GM10248 (cell line): ENCODE results near the gene DNAH7.

Experiments
- CTCF ChIA-PET: fragments of 300-600 bp; sonication (Branson Sonifier 250); formaldehyde crosslinking; extraction: SDS; loops from one replicate; lab custom pipeline; 2021; ENCODE audit warnings: antibody characterized with exemption; lab: Yijun Ruan, JAX
- POLR2A ChIA-PET: fragments of 350-650 bp; sonication (Branson Sonifier 250); formaldehyde crosslinking; extraction: SDS; loops from one replicate; lab custom pipeline; 2020; ENCODE audit warnings: antibody characterized with exemption; lab: Yijun Ruan, JAX
- DNase-seq: peaks from one replicate; pipeline ENCODE4 v3.0.0; 2012; ENCODE audit errors: extremely low spot score
- TF ChIP-seq, protein P1 (sequence below): IDR thresholded peaks from 2 replicates; pipeline ENCODE4 v1.5.1; 2012; ENCODE audit warnings: mild to moderate bottlenecking, low read depth; ENCODE audit errors: extremely low read depth, missing control alignments, control extremely low read depth

DNAH7 gene

DNA sequence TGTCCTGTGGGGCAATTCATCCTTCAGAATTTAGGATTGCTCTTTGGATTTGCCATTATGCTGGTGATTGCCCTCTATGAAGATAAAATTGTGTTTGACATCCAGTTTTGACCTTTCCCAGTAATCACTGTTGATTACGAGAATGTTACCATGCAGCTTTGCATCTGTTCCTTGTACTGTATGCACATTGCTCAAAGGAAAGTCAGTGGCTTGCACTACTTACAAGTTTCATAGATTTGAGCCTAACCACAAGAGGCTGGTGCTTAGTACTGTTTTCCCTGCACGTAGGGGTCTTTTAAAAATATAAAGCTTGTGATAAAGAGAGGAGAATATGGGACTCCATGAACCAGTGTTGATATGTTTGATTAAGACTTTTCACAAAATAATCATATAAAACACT is 333.7 kb downstream of the DNAH7 start:
- no peak for DNase-seq
- ChIA-PET POLR2A (no interaction called here), CTCF (no interaction called here)
- TF ChIP-seq, protein P1, sequence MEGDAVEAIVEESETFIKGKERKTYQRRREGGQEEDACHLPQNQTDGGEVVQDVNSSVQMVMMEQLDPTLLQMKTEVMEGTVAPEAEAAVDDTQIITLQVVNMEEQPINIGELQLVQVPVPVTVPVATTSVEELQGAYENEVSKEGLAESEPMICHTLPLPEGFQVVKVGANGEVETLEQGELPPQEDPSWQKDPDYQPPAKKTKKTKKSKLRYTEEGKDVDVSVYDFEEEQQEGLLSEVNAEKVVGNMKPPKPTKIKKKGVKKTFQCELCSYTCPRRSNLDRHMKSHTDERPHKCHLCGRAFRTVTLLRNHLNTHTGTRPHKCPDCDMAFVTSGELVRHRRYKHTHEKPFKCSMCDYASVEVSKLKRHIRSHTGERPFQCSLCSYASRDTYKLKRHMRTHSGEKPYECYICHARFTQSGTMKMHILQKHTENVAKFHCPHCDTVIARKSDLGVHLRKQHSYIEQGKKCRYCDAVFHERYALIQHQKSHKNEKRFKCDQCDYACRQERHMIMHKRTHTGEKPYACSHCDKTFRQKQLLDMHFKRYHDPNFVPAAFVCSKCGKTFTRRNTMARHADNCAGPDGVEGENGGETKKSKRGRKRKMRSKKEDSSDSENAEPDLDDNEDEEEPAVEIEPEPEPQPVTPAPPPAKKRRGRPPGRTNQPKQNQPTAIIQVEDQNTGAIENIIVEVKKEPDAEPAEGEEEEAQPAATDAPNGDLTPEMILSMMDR, result no peak

DNA sequence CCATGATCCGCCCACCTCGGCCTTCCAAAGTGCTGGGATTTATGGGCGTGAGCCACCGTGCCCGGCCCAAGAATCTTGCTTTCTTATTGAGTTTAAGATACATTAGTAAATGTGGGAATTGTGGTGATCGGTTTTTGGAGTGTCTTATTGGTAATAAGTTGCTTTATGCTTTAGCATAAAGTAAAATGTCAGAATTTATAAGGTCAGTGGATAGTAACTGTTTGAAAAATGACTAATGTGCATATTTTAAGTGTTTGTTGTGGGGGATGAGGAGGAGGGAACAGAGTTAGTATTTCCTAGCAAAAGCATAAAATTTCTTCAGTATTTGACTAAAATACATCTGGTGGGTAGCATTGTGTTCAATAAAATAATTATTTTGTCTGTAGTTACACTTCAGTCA is 334.2 kb downstream of the DNAH7 start:
- TF ChIP-seq, protein P1, result no peak
- POLR2A ChIA-PET, result no interaction called here
- DNase-seq, result no peak
- CTCF ChIA-PET, result no interaction called here

DNA sequence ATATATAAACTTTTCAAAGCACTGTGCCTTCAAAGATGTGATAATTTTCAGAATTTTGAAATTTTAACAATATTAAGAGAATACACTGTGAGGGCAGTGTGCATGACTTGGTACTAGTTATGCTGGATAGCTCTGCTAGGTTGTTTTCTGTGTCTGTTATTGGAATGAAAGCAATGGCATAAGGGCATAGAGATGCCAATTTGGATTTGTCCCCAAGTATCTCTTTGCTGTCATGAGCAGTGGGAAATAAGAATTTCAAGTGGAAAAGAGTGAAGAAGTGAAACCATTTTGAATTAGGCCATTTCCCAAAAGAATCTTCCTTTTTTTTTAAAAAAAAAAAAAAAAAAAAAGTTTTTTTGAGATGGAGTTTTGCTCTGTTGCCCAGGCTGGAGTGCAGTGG is 334.8 kb downstream of the DNAH7 start:
- POLR2A ChIA-PET, result no interaction called here
- DNase-seq, result no peak
- TF ChIP-seq, protein P1, result no peak
- CTCF ChIA-PET, result no interaction called here

DNA sequence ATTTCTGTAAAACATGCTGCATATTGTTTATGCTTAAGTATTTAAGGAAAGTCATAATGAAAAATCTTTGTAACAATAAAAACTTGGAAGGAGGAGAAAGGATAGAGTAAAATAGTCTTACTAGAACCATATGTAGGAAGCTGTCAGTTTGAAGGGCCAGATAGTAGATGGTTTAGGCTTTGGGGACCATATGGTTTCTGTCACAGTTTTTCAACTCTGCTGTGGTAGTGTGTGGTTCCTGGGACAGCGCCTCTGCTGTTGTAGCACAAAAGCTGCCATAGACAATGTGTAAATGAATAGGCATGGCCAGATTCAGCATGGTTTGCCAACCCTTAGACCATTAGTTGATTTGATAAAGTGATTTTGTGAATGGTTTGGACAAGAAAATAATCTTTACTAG is 336.1 kb downstream of the DNAH7 start:
- ChIA-PET POLR2A (no interaction called here), CTCF (interaction anchor here (1.3 kb wide), 1 partner anchor 72 kb away, joined by 3 read pairs; no protein-coding TSS in a partner anchor)
- TF ChIP-seq, protein P1, result no peak
- DNase-seq, result no peak

DNA sequence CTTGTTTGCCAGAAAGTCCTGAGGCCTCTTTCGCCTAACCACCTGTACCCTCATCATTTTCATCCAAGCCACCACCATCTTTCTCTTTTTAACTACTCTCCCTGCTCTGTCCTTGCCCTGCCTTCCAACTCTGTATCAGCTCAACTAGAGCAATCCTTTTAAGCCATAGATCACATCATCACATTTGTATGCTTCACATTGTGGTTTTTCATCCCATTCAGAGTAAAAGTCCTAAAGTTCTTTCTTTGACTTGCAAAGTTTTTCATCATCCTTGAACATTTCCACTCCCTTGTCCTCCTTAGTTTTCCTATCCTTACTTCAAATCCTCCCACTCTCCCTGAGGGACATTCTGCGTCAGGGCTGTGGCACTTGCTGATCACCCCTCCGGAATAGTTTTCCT is 337.7 kb downstream of the DNAH7 start:
- CTCF ChIA-PET, result interaction anchor here (1.4 kb wide), 1 partner anchor 35 kb away, joined by 3 read pairs; no protein-coding TSS in a partner anchor
- TF ChIP-seq, protein P1, result no peak
- POLR2A ChIA-PET, result no interaction called here
- no peak for DNase-seq

DNA sequence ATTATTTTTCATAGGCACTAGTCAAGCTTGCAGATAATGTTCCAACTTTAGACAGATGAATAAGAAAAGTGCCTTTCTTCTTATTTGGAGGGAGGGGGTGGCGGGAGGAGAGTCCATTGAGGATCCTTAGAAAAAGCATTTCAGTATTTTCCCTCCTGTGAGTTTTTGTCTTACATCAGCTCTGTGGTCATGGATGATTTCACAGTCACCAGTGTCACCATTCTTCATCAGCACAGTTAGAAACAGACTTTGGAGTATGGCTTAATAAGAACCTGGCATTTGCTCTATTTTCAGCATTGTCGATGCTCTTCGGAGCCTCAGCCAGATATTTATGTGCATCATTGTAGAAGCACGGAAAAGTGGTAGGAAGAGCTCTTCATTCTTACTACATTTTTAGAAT is 341.5 kb downstream of the DNAH7 start:
- CTCF ChIA-PET, result interaction anchor here (1.3 kb wide), 1 partner anchor 15 kb away, joined by 3 read pairs; no protein-coding TSS in a partner anchor
- POLR2A ChIA-PET, result no interaction called here
- TF ChIP-seq, protein P1, result no peak
- no peak for DNase-seq
